ENCODE results near the gene CIAO3.

GRCh38 chr16:781346-782010 is 40.7 kb upstream of the CIAO3 start:
- no peak for TF ChIP-seq POLR2A (IDR thresholded peaks at IDR 0.05)
- TF ChIP-seq, protein P1, sequence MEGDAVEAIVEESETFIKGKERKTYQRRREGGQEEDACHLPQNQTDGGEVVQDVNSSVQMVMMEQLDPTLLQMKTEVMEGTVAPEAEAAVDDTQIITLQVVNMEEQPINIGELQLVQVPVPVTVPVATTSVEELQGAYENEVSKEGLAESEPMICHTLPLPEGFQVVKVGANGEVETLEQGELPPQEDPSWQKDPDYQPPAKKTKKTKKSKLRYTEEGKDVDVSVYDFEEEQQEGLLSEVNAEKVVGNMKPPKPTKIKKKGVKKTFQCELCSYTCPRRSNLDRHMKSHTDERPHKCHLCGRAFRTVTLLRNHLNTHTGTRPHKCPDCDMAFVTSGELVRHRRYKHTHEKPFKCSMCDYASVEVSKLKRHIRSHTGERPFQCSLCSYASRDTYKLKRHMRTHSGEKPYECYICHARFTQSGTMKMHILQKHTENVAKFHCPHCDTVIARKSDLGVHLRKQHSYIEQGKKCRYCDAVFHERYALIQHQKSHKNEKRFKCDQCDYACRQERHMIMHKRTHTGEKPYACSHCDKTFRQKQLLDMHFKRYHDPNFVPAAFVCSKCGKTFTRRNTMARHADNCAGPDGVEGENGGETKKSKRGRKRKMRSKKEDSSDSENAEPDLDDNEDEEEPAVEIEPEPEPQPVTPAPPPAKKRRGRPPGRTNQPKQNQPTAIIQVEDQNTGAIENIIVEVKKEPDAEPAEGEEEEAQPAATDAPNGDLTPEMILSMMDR (IDR thresholded peaks at IDR 0.05) = no peak
